Epidermal melanocyte (primary cell): ENCODE data around the gene EFNA1.

ENCODE experiments used
- DNase-seq: peaks from one replicate; pipeline ENCODE4 v3.0.0; 2011; ENCODE audit warnings: low spot score; ENCODE audit not compliant: insufficient read length

EFNA1 gene, protein sequence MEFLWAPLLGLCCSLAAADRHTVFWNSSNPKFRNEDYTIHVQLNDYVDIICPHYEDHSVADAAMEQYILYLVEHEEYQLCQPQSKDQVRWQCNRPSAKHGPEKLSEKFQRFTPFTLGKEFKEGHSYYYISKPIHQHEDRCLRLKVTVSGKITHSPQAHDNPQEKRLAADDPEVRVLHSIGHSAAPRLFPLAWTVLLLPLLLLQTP

DNA sequence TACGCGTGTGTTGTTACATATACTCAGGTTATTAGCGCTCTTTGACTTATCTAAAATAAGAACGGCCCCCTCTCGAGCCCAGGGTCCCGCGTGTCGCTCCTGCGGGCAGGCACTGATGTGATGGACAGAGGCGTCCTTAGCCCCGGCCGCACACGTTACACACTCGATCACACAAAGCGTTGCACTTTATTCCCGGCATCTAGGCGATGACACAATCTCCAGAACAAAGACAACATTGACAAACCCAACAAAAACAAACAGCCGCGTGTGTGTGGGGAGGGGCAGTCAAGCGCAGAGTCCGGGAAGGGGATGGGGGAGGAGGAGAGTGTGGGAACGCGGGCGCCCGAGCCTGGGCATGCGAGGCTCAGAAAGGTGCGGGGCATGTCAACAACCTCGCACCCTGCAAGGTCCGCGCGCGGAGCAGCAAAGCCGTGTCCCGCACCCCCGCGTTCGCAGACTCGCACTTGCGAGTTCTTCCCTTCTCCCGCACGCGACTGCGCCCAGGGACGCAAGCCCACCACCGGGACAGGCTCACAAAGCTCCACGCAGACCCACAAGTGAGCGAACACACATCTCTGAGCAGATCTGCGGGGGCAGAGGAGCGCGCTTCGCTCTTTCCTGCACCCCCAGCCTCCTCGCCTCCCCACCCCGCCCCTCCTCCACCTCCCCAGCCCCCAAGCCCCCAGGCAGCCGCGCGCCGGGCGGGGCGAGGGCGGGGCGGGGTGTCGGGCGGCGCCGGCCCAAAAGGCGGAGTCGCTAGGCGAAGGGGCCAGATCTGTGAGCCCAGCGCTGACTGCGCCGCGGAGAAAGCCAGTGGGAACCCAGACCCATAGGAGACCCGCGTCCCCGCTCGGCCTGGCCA, at the start of gene EFNA1:
EFNA1 (plus strand) TSS at position 772 of the 862 bp plus-strand sequence. CDS start 102 bp downstream, outside the sequence.
- peak; percentile 64 for DNase-seq

DNA sequence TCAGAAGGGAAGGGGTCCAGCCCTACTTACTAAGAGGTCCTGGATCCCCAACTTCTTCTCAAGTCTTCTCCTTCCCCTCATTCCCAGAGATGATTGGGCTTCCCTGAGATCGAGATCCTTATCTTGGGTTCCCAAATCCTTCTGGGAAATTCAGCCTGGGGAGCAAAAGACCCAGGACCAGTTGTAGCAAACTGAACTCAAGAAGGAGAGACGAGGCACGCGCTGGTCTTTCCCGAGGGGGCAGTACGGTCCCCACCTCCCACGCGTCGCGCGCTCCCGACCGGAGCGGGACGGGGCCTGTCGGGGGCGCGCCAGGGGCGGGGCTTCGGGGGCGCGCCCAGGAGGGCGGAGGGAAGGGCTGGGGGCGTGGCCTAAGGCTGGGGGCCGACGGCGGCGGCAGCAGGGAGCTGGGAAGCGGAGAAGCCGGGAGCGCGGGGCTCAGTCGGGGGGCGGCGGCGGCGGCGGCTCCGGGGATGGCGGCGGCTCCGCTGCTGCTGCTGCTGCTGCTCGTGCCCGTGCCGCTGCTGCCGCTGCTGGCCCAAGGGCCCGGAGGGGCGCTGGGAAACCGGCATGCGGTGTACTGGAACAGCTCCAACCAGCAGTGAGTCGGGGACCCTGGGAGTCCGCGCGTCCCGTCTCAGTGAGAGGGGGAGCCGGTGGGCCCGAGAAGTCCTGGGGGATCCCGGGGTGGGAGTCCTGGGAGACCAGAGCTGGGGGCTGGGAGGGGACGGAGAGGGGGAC, 49.0 kb upstream of the EFNA1 start, which contains the start of gene EFNA3:
EFNA3 (plus strand) TSS at position 369 of the 741 bp plus-strand sequence; CDS start at position 474, 105 bp downstream.
- peak; percentile 89 for DNase-seq

DNA sequence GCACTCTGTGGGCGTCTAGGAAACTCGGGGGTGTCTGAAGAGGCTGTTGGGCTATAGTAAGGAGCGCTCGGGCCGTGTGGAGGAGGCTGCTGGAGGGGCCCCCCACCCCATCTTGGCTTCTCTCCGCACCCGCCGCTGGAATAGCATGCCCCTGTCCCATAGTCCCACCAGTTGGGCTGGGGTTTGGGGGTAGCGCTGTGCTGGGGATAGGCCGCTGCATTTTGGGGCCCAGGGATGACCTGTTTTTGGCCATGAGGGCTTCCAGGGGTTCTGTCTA, 48.5 kb upstream of the EFNA1 start:
- no peak for DNase-seq

DNA sequence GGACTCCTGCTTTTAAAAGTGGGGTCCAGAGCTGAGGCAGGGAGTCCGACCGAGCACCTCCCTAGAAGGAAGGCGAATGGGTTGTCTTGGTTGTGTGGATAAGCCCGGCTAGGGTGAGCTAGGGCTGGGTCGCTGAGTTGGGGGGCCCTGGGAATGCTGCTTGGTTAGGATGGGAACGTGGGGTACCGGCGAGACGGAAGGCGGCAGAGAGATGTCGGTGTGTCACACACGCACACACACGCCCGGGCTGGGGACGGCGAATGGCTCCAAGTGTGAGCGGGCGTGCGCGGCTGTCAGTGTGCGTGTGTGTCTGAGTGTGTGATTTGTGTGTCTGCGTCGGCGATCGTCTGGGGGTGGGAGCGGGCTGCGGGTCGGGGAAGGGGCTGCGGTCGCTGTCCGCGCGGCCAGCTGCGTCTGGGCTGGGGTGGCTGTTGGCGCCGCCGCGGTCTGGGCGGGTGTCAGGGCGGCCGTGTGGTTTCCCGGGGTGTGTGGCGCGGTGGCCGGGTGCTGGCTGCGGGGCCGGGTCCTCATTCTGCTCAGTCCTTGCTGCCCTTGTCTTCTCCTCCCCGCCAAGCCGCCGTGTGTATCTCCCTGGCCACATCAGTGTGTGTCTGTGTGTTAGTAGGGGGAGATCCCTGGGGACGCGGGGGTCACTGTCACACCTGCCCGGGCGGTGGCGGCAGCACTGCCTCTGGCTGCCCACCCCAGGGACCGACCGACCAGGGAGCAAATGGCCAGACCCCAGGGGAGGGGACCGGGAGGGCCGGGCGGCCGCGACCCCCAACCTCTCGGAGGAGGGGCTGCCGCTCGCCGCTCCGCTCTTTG, 48.0 kb upstream of the EFNA1 start:
- DNase-seq, result no peak

DNA sequence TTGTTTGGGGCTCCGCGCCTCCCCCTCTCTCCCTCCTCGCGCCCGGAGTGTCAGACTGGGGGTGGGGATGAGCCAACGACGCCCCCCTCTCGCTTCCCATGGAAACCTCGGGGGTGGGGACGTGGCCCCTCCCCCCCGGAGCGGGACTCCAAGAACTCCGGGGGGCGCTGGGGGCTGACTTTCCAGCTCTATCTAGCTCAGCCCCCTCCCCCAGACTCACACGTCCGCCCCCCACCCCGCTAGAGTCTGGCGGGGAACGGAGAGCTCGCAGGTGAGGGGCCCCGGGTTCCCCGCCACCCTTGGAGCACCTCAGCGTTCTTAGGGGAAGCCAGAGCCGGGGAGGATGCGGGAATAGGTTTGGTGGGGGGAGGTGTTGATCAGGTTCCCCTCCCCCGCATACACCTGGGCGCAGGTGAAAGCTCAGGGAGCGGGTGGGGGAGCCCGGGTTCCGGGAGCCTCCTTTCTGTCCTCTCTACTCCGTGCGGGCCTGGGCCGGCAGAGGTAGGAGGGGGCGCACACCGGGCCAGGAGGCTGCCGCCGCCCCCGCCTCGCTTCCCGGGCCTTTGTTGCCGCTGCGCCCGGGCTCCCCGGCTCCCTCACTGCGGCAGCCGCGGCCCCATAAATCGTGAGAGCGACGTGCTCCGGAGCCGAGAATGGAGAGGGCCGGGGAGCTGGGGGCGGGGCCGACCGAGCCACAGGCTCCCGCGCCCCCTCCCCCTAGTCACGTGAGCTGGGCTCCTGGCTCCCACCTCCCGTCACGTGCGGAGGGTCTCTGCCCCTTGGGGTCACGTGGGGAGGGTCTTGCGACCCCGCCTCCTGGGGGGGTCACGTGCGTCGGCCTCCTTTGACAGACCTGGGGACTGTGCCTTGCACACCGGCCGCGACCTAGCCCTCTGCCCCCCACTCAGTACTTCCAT, 47.1 kb upstream of the EFNA1 start:
- no peak for DNase-seq

DNA sequence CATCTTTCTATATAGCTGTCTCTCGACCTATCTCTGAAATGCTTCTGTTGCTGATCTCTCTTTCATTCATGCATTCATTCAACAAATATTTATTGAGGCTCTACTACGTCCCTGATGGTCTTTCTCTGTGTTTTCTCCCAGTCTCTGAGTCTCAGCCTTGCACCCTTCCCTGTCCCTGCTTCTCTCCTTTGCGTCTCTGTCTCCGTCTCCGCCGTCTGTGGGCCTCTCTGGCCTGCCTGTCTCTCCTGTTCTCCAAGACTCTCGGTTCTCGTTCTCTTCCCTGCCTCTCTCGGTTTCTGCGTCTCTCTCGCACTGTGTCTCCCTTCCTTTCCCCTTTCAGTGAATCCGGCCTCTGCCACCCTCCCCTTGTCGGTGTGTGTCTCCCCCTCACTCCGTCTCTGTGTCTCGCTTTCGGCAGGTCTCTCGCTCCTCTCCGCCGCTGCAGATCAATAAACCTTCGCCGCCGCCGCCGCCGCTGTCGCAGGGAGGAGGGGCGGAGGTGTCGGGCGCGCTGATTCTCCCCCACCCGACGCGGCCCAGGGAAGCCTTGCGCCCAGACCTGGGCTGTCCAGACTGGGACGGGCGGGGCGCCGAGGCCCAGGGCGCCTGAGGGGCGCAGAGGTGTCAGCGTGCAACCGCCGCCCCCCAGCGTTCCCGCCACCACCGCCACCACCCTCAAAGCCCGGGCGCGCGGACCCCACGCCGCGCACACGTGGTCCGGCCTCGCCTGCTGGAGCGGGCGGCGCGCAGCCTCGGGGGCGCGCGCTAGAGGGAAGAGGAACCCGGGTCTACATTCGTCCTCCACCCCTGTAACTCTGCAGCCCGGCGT, 46.0 kb upstream of the EFNA1 start:
- DNase-seq, result no peak

DNA sequence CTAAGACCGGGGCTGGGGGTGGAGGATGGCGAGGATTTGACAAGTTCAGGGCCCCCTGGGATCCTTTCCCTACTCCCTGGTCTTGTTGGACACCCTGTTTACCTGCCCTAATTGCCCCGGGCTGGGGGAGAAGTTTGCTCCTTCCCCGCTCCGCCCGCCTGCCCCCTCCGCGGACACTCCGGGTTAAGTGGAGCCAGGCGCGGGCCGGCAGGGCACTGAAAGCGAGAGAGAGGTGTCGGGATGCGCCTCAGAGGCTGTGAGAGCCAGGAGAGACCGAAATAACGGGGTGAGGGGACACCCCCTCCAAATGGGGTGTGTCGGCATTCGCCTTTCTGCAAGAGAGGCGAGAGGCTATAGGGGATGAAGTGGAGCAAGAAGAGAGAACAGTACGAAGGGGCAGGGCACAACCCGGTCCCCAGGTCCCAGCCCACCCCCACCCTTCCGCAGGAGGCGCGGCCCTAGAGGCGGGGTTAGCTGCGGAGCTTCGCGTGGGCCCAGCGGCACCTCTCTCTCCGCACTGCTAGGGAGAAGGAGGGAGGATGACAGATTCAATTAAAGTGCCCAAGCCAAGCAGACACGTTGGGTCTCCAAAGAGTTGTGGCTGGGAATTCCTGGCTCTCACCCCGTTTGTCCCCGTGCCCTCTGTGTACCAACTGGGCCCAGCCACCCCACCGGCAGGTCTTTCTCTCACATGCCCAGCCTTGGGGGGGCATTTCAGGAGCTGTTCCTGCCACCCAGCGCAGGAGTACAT, 45.2 kb upstream of the EFNA1 start:
- no peak for DNase-seq

DNA sequence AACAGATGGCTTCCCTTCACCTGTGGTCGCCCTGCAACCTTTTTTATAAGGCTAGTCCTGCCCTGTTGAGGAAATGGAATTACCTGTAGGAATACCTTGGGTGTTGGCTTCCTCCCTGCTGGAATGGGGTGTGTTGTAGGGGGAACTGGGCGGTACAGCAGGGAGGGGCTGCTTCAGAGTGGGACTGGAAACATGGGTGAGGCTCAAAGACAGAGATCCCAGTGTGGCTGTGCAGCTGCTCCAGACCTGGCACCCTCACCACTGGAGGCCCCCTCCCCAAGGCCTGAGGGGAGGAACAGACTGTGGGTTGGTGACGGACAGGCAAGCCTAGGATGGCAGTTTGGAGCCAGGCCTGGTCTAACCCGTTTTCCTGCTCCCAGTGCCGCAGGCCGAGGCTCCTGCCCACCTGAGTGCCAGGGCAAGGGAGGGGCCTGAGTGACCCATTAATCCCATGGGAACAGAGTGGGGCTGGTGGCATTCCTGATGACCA, 44.6 kb upstream of the EFNA1 start:
- DNase-seq, result no peak

DNA sequence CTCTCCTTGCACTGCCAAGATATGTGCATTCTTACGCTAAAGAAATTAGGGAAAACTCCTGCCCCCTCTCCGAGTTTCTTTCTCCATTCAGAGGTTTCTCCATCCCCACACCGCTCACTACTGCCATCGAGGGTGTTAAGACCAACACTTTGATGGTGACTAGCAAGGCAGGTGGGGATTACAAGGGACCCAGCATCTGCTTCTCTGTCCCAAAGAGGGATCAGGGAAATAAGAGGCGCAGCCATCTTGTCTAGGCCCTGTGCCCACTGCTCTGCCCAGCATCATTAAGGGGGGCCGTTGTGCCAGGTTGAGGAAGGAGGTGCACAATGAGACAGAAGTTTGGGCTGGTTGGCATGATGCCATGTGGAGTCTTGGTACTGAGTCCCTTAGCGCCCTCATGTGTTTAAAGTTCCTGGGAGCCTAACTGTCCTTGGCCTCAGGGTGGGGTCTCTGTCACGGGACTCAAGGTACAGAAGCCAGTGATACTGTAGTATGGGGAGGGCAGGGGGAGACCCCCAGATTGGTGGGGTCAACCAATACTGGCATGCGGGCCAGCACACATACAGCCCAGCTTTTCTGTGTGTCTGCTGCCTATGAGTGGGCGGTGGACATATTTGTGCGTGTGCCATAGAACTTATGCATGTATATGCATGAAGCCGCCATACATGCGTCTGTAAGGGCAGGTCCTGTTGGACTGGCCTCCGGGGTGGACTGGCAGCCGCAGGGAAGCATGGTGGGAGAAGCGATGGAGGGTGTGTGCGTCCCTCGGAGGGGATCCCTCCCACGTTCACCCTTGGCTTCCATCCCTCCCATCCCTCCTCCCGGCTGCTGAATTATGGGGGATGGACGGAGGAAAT, 43.6 kb upstream of the EFNA1 start:
- no peak for DNase-seq

DNA sequence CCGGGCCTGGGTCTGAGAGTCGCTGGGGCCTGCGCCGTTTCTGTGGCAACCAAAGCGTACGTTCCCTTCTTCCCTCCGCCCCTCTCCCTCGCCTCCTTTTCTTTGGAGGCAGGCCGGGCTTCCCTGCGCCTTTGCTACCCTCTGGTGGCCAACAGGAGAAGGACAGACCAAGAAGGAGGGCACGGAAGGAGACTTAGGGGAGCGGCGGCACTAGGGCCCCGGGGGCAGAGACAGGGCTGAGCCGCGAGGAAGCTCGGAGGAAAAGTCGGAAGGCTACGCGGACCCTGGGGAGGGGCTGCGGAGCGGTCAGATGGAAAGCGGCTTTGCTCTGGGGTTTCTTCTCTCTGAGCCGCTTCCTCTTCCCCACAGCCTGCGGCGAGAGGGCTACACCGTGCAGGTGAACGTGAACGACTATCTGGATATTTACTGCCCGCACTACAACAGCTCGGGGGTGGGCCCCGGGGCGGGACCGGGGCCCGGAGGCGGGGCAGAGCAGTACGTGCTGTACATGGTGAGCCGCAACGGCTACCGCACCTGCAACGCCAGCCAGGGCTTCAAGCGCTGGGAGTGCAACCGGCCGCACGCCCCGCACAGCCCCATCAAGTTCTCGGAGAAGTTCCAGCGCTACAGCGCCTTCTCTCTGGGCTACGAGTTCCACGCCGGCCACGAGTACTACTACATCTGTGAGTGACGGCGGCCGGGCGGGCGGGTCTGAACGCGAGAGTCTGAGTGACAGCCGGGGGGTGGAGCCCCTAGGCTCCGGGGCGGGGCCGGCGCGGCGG, 42.8 kb upstream of the EFNA1 start:
- DNase-seq, result peak; percentile 99

DNA sequence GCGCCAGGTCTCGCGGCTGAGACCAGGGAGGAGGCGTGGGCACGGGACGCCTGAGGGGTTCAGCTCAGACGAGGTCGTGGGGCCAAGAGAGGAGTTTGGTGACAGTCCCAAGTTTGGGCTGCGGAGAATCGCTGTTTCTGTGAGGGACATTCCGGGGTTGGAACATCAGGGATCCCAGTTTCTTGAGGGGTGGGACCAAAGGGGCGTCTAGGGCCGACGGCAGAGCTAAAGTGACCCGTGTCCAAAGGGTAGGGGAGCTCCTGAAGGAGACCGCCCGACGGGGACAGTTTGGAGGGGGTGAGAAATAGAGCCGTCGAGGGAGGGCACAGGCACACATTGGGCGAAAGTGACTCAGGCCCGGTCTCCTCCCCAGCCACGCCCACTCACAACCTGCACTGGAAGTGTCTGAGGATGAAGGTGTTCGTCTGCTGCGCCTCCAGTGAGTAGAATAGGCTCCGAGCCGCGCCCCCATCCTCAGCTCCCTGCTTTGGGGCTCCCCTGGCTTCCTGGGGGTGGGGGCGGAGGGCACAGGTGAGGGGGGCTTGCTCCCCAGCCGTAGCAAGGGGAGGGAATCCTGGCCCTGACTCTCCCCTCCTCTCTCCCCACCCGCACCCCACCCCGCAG, 42.1 kb upstream of the EFNA1 start:
- no peak for DNase-seq

DNA sequence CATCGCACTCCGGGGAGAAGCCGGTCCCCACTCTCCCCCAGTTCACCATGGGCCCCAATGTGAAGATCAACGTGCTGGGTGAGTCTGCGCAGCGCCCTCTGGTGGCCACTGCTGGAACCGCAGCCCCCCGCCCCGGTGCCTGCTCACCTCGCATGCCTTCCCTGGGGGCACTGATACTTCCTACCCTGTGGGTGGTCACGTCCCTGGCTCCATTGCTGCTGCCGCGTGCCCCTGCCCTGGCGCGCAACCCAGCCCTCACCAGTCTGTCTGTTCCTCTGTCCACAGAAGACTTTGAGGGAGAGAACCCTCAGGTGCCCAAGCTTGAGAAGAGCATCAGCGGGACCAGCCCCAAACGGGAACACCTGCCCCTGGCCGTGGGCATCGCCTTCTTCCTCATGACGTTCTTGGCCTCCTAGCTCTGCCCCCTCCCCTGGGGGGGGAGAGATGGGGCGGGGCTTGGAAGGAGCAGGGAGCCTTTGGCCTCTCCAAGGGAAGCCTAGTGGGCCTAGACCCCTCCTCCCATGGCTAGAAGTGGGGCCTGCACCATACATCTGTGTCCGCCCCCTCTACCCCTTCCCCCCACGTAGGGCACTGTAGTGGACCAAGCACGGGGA, 41.4 kb upstream of the EFNA1 start:
- DNase-seq, result peak; percentile 70

DNA sequence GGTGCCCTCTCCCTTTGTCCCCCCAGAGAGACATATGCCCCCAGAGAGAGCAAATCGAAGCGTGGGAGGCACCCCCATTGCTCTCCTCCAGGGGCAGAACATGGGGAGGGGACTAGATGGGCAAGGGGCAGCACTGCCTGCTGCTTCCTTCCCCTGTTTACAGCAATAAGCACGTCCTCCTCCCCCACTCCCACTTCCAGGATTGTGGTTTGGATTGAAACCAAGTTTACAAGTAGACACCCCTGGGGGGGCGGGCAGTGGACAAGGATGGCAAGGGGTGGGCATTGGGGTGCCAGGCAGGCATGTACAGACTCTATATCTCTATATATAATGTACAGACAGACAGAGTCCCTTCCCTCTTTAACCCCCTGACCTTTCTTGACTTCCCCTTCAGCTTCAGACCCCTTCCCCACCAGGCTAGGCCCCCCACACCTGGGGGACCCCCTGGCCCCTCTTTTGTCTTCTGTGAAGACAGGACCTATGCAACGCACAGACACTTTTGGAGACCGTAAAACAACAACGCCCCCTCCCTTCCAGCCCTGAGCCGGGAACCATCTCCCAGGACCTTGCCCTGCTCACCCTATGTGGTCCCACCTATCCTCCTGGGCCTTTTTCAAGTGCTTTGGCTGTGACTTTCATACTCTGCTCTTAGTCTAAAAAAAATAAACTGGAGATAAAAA, 40.7 kb upstream of the EFNA1 start:
- no peak for DNase-seq

DNA sequence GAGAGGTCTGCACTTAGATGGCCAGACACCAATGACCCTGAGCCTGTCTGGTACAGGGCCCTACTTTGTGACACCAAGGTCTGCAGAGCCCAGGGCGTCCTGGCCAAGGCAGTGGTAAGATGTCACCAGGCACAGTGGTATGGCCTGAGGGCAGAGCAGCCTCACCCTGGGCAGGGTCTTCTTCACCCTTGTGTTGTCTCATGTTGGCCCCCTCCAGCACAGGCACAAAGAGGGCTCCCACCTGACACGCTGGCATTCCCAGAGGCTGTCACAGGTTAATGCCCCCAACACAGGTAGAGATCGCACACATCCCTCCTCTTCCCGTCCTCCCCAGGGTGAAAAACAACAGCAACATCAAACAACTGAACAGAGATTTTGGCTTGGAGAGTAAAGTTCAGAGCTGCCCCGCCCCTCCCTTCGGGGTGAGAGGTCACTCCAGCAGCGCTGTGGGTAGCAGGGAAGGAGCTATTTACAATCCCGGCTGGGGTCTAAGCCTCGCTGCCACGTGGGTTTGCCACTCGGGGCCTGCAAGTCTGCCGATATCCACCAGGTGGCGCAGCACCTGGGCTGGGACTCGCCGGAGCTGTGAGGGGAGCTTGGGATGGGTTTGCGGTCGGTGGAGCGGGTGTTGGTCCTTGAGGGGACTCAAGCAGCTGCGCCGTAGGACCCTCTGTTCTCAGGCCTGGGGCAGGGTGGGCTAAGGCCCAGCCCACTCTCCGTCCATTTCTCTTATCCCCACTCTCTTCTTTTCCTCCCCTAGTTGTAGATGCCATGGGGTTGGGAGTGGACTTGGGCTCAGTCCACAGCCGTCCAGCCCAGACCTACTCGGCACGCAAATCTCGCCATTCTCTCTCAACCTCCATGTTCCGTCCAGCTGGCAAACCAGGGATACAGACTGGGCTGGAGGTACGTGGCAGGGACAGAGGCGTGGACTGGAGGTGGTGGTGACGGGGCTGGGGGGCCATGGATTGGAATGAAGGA, 36.3 kb upstream of the EFNA1 start:
- DNase-seq, result no peak
